Endodermal cell (in vitro differentiated cells): ENCODE data around the gene GALNS. TPM values are rescaled to one million over a fixed set of nuclear protein-coding genes. Genes with fewer than 3 reads are reported as not detected.
A peak's percentile ranks its signal among the peaks of the same experiment; 100 is the strongest.

Experiments used
- DNase-seq: peaks from one replicate; pipeline ENCODE4 v3.0.0-alpha.2; 2017
- H3K27ac ChIP-seq: 2 replicates; pipeline ENCODE4 v1.5.1; 2013; ENCODE audit warnings: mild to moderate bottlenecking, low read depth, low read length, moderate library complexity
- H3K27me3 ChIP-seq: 2 replicates; pipeline ENCODE4 v1.6.1; 2013; ENCODE audit warnings: mild to moderate bottlenecking, low read length, moderate library complexity; ENCODE audit not compliant: insufficient read depth, control insufficient read depth, poor library complexity, severe bottlenecking
- H3K36me3 ChIP-seq: 2 replicates; pipeline ENCODE4 v1.7.0; 2013; ENCODE audit warnings: mild to moderate bottlenecking, low read length, moderate library complexity; ENCODE audit not compliant: control insufficient read depth, insufficient read depth
- H3K4me1 ChIP-seq: one replicate; pipeline ENCODE4 v1.7.0; 2013; ENCODE audit warnings: low read length; ENCODE audit not compliant: control insufficient read depth, insufficient read depth
- H3K4me3 ChIP-seq: 2 replicates; pipeline ENCODE4 v1.5.1; 2013; ENCODE audit warnings: mild to moderate bottlenecking, low read length, moderate library complexity
- H3K9ac ChIP-seq: 2 replicates; pipeline ENCODE4 v1.6.1; 2013; ENCODE audit warnings: mild to moderate bottlenecking, low read length, moderate library complexity; ENCODE audit not compliant: poor library complexity, severe bottlenecking; ENCODE audit errors: extremely low read depth
- H3K9me3 ChIP-seq: 2 replicates; pipeline ENCODE4 v1.6.1; 2013; ENCODE audit warnings: mild to moderate bottlenecking, low read length, moderate library complexity; ENCODE audit not compliant: control insufficient read depth
- H3K27ac Mint-ChIP-seq: 2 replicates; pipeline ENCODE4 v1.8.0; 2020; ENCODE audit warnings: mixed read lengths
- H3K27me3 Mint-ChIP-seq: 2 replicates; pipeline ENCODE4 v1.8.0; 2021; ENCODE audit warnings: mild to moderate bottlenecking, mixed read lengths; ENCODE audit not compliant: insufficient read depth
- H3K36me3 Mint-ChIP-seq: 2 replicates; pipeline ENCODE4 v1.8.0; 2020; ENCODE audit warnings: low read depth, mixed read lengths
- H3K4me1 Mint-ChIP-seq: 2 replicates; pipeline ENCODE4 v1.8.0; 2020; ENCODE audit warnings: mixed read lengths
- H3K4me3 Mint-ChIP-seq: 2 replicates; pipeline ENCODE4 v1.8.0; 2020; ENCODE audit warnings: mild to moderate bottlenecking, moderate library complexity, mixed read lengths
- H3K9me3 Mint-ChIP-seq: 2 replicates; pipeline ENCODE4 v1.8.0; 2020; ENCODE audit warnings: mild to moderate bottlenecking, mixed read lengths
- CTCF ChIP-seq: fragments of 200-600 bp; sonication (generic); conservative IDR thresholded peaks from 2 replicates; pipeline ENCODE4 v1.5.0; 2021; ENCODE audit warnings: antibody characterized with exemption, mild to moderate bottlenecking
- WGBS, 2 experiments: methylation state at CpG; one replicate each; pipeline versions ENCODE4 v1.1.5 to v1.1.7; 2013; ENCODE audit warnings: missing lambda C conversion rate in 2 of 2, mixed read lengths in 1 of 2; ENCODE audit not compliant: insufficient coverage in 1 of 2, insufficient read length in 1 of 2; 5-methylcytosine and 5-hydroxymethylcytosine counted together
- total RNA-seq, 2 donors: library from RNA; stranded (reverse); fragmentation: NEBNext Ultra II Directional in 1 of 2; extraction: Animal tissue kit (Norgen Biotek cat#: 25700) in 1 of 2; gene quantifications; 2 replicates in 1 of 2; 3 replicates in 1 of 2; pipeline ENCODE4 v1.2.1, GENCODE V29; 2021

The GALNS gene
- total RNA-seq, 2 donors from 2014 or later = 32.2 to 39.6 TPM

GRCh38 chr16:88816736-88817535 is 39.8 kb downstream of the GALNS start:
- Histone ChIP-seq H3K9me3 (no peaks in the 10 kb centered on the region), H3K4me1 (no peaks in the 10 kb centered on the region), H3K4me3 (no peak overlapping the region), H3K9ac (no peak overlapping the region), H3K27ac (no peak overlapping the region), H3K36me3 (no peaks in the 10 kb centered on the region), H3K27me3 (no peaks in the 10 kb centered on the region)
- Mint-ChIP-seq H3K9me3 (no peaks in the 10 kb centered on the region), H3K4me3 (no peak overlapping the region), H3K27me3 (no peaks in the 10 kb centered on the region), H3K27ac (no peak overlapping the region), H3K4me1 (peaks cover 5% of the 10 kb centered on the region), H3K36me3 (no peaks in the 10 kb centered on the region)
- TF ChIP-seq CTCF = no peak
- no peak for DNase-seq
- WGBS, 2 experiments = 92 to 97% methylated on average over 26 to 41 of the region's 41 CpGs

- H3K36me3 Mint-ChIP-seq = no peaks in the 10 kb centered on the region
- DNase-seq = peak; percentile 91
- Histone ChIP-seq H3K36me3 (no peaks in the 10 kb centered on the region), H3K4me3 (no peak overlapping the region), H3K9me3 (no peaks in the 10 kb centered on the region), H3K27me3 (no peaks in the 10 kb centered on the region), H3K4me1 (no peaks in the 10 kb centered on the region), H3K9ac (no peak overlapping the region), H3K27ac (no peak overlapping the region)
- peak; percentile 87 for TF ChIP-seq CTCF
- H3K27me3 Mint-ChIP-seq = no peaks in the 10 kb centered on the region
- H3K4me1 Mint-ChIP-seq = peaks cover 5% of the 10 kb centered on the region
- H3K9me3 Mint-ChIP-seq = no peaks in the 10 kb centered on the region
- 69 to 86% methylated on average over 6 to 19 of the region's 19 CpGs for WGBS, 2 experiments
- no peak overlapping the region for H3K4me3 Mint-ChIP-seq
- no peak overlapping the region for H3K27ac Mint-ChIP-seq
Observed at GRCh38 chr16:88815901-88816589, 40.7 kb downstream of the GALNS start.

- Histone ChIP-seq H3K27me3 (no peaks in the 10 kb centered on the region), H3K27ac (no peak overlapping the region), H3K4me1 (peaks cover 7% of the 10 kb centered on the region), H3K9me3 (no peaks in the 10 kb centered on the region), H3K36me3 (peaks cover 2% of the 10 kb centered on the region), H3K9ac (no peak overlapping the region), H3K4me3 (no peak overlapping the region)
- DNase-seq = no peak
- Mint-ChIP-seq H3K9me3 (no peaks in the 10 kb centered on the region), H3K27me3 (no peaks in the 10 kb centered on the region), H3K4me3 (no peak overlapping the region), H3K36me3 (peaks cover 1% of the 10 kb centered on the region), H3K4me1 (peaks cover 5% of the 10 kb centered on the region), H3K27ac (no peak overlapping the region)
- 97 to 100% methylated on average over 6 to 10 of the region's 10 CpGs for WGBS, 2 experiments
- no peak for TF ChIP-seq CTCF
Observed at GRCh38 chr16:88815227-88815626, 41.5 kb downstream of the GALNS start.
